Fibroblast of mammary gland (primary cell): Measurements from ENCODE around the gene AP1M2.
"Not testable (repeated sequence)": the region's sequence is repeated elsewhere in the genome, so short reads cannot be mapped to it uniquely, and the experiment has no call there.

Experiments
- DNase-seq: peaks from one replicate; pipeline ENCODE4 v3.0.0-alpha.2; 2010; ENCODE audit warnings: low read depth
- H3K4me3 ChIP-seq: 2 replicates; pipeline ENCODE4 v1.5.1; 2011; ENCODE audit warnings: low read depth, mild to moderate bottlenecking, low read length, moderate library complexity; ENCODE audit not compliant: control insufficient read depth
- CTCF ChIP-seq: conservative IDR thresholded peaks from 2 replicates; pipeline ENCODE4 v1.5.1; 2011; ENCODE audit warnings: low read depth, low read length, inconsistent platforms; ENCODE audit not compliant: control insufficient read depth, insufficient read depth

The AP1M2 gene

GRCh38 chr19:10574462-10574861, 12.7 kb downstream of the AP1M2 start:
- no peak overlapping the region for H3K4me3 ChIP-seq
- no peak for TF ChIP-seq CTCF
- no peak for DNase-seq

GRCh38 chr19:10573793-10574192, 13.3 kb downstream of the AP1M2 start:
- DNase-seq, H3K4me3 ChIP-seq: not testable (repeated sequence)

GRCh38 chr19:10568826-10569651, 18.1 kb downstream of the AP1M2 start, which contains the start of gene CDKN2D:
Gene CDKN2D (minus strand): TSS chr19:10568979. CDS start chr19:10568653, 326 bp downstream.
- H3K4me3 ChIP-seq = peak within 1 kb of the TSS; percentile 77
- DNase-seq = peak; percentile 99

GRCh38 chr19:10568062-10568825, 18.9 kb downstream of the AP1M2 start:
- no peak for DNase-seq
- H3K4me3 ChIP-seq = peak overlapping the region; percentile 77
- TF ChIP-seq CTCF = no peak

More at GRCh38 chr19:10568826-10569651, 18.1 kb downstream of the AP1M2 start, which contains the start of gene CDKN2D:
- TF ChIP-seq CTCF = no peak

GRCh38 chr19:10567656-10568055, 19.5 kb downstream of the AP1M2 start:
- H3K4me3 ChIP-seq = peak overlapping the region; percentile 77
- no peak for TF ChIP-seq CTCF
- no peak for DNase-seq

- TF ChIP-seq CTCF = no peak
- H3K4me3 ChIP-seq = peak overlapping the region; percentile 86
- no peak for DNase-seq
Observed at GRCh38 chr19:10566658-10567410, 20.3 kb downstream of the AP1M2 start.
